Measurements from ENCODE around the gene PUS10. TPM values are rescaled to one million over a fixed set of nuclear protein-coding genes. Genes with fewer than 3 reads are reported as not detected.
"Not testable (repeated sequence)": the region's sequence is repeated elsewhere in the genome, so short reads cannot be mapped to it uniquely, and the experiment has no call there.

PUS10 gene
- total and polyA plus RNA-seq, 11 donors = 1.9 to 6.5 (median 4.4) TPM

GRCh38 chr2:61042807-61043206 is 24.8 kb upstream of the PUS10 start:
- 45 to 65% (median 51%) methylated on average over 3 of the region's 3 CpGs for WGBS, 4 donors
- intact Hi-C loops (cut with DNase I) = no loop called here
- peak; percentile 41 to 88 (median 84) for ATAC-seq

GRCh38 chr2:61036643-61037042 is 18.6 kb upstream of the PUS10 start:
- H3K4me1 ChIP-seq; H3K4me3 ChIP-seq; ATAC-seq; DNase-seq; H3K27me3 ChIP-seq; intact Hi-C loops (cut with DNase I); H3K27ac ChIP-seq: not testable (repeated sequence)
- WGBS, 4 donors = 96 to 99% (median 98%) methylated on average over 2 of the region's 2 CpGs
- H3K36me3 ChIP-seq = peaks cover 3 to 42% (median 39%) of the 10 kb centered on the region in 9 donors
- peaks cover 0 to 12% (median 0%) of the 10 kb centered on the region in 12 donors for H3K9me3 ChIP-seq

More at GRCh38 chr2:61042807-61043206, 24.8 kb upstream of the PUS10 start:
- peak in 1 of 5 donors; percentile 15 for DNase-seq
- Histone ChIP-seq H3K9me3 (peaks cover 0 to 12% (median 0%) of the 10 kb centered on the region in 12 donors), H3K4me3 (no peak overlapping the region), H3K27ac (peak overlapping the region in 10 of 12 donors; percentile 3 to 76 (median 53)), H3K27me3 (no peaks in the 10 kb centered on the region), H3K36me3 (peaks cover 0 to 19% (median 7%) of the 10 kb centered on the region in 9 donors), H3K4me1 (peaks cover 0 to 49% (median 24%) of the 10 kb centered on the region in 12 donors)
- TF ChIP-seq CTCF (IDR thresholded peaks at IDR 0.05) = no peak
- no peak for TF ChIP-seq POLR2A (IDR thresholded peaks at IDR 0.05)

- intact Hi-C loops (cut with DNase I); H3K4me1 ChIP-seq; H3K27me3 ChIP-seq; H3K4me3 ChIP-seq; H3K27ac ChIP-seq; ATAC-seq; DNase-seq: not testable (repeated sequence)
- peaks cover 4 to 51% (median 46%) of the 10 kb centered on the region in 9 donors for H3K36me3 ChIP-seq
- H3K9me3 ChIP-seq = peaks cover 0 to 10% (median 0%) of the 10 kb centered on the region in 12 donors
- 96 to 98% (median 97%) methylated on average over 8 to 9 of the region's 9 CpGs for WGBS, 4 donors
Observed at GRCh38 chr2:61034592-61034991, 16.5 kb upstream of the PUS10 start.

GRCh38 chr2:61029533-61029932 is 11.5 kb upstream of the PUS10 start:
- no peak for DNase-seq
- no peak for ATAC-seq
- H3K4me3 ChIP-seq = no peak overlapping the region
- H3K9me3 ChIP-seq = no peaks in the 10 kb centered on the region
- peaks cover 0 to 14% (median 6%) of the 10 kb centered on the region in 12 donors for H3K4me1 ChIP-seq
- 89 to 98% (median 95%) methylated on average over 3 of the region's 3 CpGs for WGBS, 4 donors
- no peak overlapping the region for H3K27ac ChIP-seq
- H3K27me3 ChIP-seq = no peaks in the 10 kb centered on the region
- intact Hi-C loops (cut with DNase I) = no loop called here
- peaks cover 3 to 38% (median 36%) of the 10 kb centered on the region in 9 donors for H3K36me3 ChIP-seq
- TF ChIP-seq POLR2A (IDR thresholded peaks at IDR 0.05) (no peak), CTCF (IDR thresholded peaks at IDR 0.05) (no peak)

- DNase-seq (no peak), ATAC-seq (no peak)
- intact Hi-C loops (cut with DNase I) = no loop called here
- Histone ChIP-seq H3K4me3 (no peak overlapping the region), H3K9me3 (peaks cover 0 to 8% (median 0%) of the 10 kb centered on the region in 12 donors), H3K4me1 (peaks cover 0 to 33% (median 21%) of the 10 kb centered on the region in 12 donors), H3K27me3 (no peaks in the 10 kb centered on the region), H3K36me3 (peaks cover 0 to 26% (median 0%) of the 10 kb centered on the region in 9 donors), H3K27ac (no peak overlapping the region)
- no peak for TF ChIP-seq CTCF (IDR thresholded peaks at IDR 0.05)
- TF ChIP-seq POLR2A (IDR thresholded peaks at IDR 0.05) = no peak
- 81 to 96% (median 92%) methylated on average over 4 of the region's 4 CpGs for WGBS, 4 donors
Observed at GRCh38 chr2:61023670-61024069, 5.6 kb upstream of the PUS10 start.
